ENCODE measurements around the gene AKNA. TPM values are rescaled to one million over a fixed set of nuclear protein-coding genes. Genes with fewer than 3 reads are reported as not detected.

The AKNA gene
- total RNA-seq, 1 experiment from 2014 or later: 3.9 TPM

GRCh38 chr9:114397219-114397847 lies 9.6 kb upstream of the AKNA start:
- TSS peak; percentile 37 for BruUV-seq (replicated peaks)
- peaks cover 7% of the 10 kb centered on the region for H3K4me1 Mint-ChIP-seq (ENCODE audit: low read depth, unreplicated experiment)
- H3K9me3 Mint-ChIP-seq (ENCODE audit: low read depth, unreplicated experiment): no peaks in the 10 kb centered on the region
- H3K4me3 Mint-ChIP-seq (ENCODE audit: low read depth, unreplicated experiment): peak overlapping the region; percentile 70
- CTCF ChIA-PET: no interaction called here
- intact Hi-C loops (cut with micrococcal nuclease; ENCODE audit: unreplicated experiment): no loop called here
- H3K36me3 Mint-ChIP-seq (ENCODE audit: insufficient read depth, unreplicated experiment): peaks cover 19% of the 10 kb centered on the region
- peak; percentile 6 for DNase-seq
- H3K27me3 Mint-ChIP-seq (ENCODE audit: unreplicated experiment): no peaks in the 10 kb centered on the region
- H3K27ac Mint-ChIP-seq (ENCODE audit: unreplicated experiment): peak overlapping the region; percentile 60
- TF ChIP-seq CTCF (IDR thresholded peaks at IDR 0.05; ENCODE audit: unreplicated experiment): no peak

- Mint-ChIP-seq H3K36me3 (ENCODE audit: insufficient read depth, unreplicated experiment) (peaks cover 19% of the 10 kb centered on the region), H3K27ac (ENCODE audit: unreplicated experiment) (peak overlapping the region; percentile 60), H3K4me3 (ENCODE audit: low read depth, unreplicated experiment) (peak overlapping the region; percentile 70), H3K4me1 (ENCODE audit: low read depth, unreplicated experiment) (peaks cover 7% of the 10 kb centered on the region), H3K9me3 (ENCODE audit: low read depth, unreplicated experiment) (no peaks in the 10 kb centered on the region), H3K27me3 (ENCODE audit: unreplicated experiment) (no peaks in the 10 kb centered on the region)
- intact Hi-C loops (cut with micrococcal nuclease; ENCODE audit: unreplicated experiment): no loop called here
- no TSS peak for BruUV-seq (replicated peaks)
- CTCF ChIA-PET: no interaction called here
- DNase-seq: no peak
- TF ChIP-seq CTCF (IDR thresholded peaks at IDR 0.05; ENCODE audit: unreplicated experiment): no peak
These were observed 8.9 kb upstream of the AKNA start for GRCh38 chr9:114396558-114397218.

GRCh38 chr9:114395768-114396167 lies 8.0 kb upstream of the AKNA start:
- no peak for DNase-seq
- H3K36me3 Mint-ChIP-seq (ENCODE audit: insufficient read depth, unreplicated experiment): peaks cover 19% of the 10 kb centered on the region
- H3K4me1 Mint-ChIP-seq (ENCODE audit: low read depth, unreplicated experiment): peaks cover 7% of the 10 kb centered on the region
- no peak overlapping the region for H3K27ac Mint-ChIP-seq (ENCODE audit: unreplicated experiment)
- CTCF ChIA-PET: no interaction called here
- no peak overlapping the region for H3K4me3 Mint-ChIP-seq (ENCODE audit: low read depth, unreplicated experiment)
- no peaks in the 10 kb centered on the region for H3K9me3 Mint-ChIP-seq (ENCODE audit: low read depth, unreplicated experiment)
- intact Hi-C loops (cut with micrococcal nuclease; ENCODE audit: unreplicated experiment): no loop called here
- TF ChIP-seq CTCF (IDR thresholded peaks at IDR 0.05; ENCODE audit: unreplicated experiment): no peak
- no TSS peak for BruUV-seq (replicated peaks)
- H3K27me3 Mint-ChIP-seq (ENCODE audit: unreplicated experiment): no peaks in the 10 kb centered on the region

- no peak overlapping the region for H3K27ac Mint-ChIP-seq (ENCODE audit: unreplicated experiment)
- no TSS peak for BruUV-seq (replicated peaks)
These were observed 7.5 kb upstream of the AKNA start for GRCh38 chr9:114395334-114395617.

More at GRCh38 chr9:114395334-114395617, 7.5 kb upstream of the AKNA start:
- Mint-ChIP-seq H3K4me3 (ENCODE audit: low read depth, unreplicated experiment) (no peak overlapping the region), H3K4me1 (ENCODE audit: low read depth, unreplicated experiment) (peaks cover 7% of the 10 kb centered on the region), H3K9me3 (ENCODE audit: low read depth, unreplicated experiment) (no peaks in the 10 kb centered on the region), H3K36me3 (ENCODE audit: insufficient read depth, unreplicated experiment) (peaks cover 19% of the 10 kb centered on the region), H3K27me3 (ENCODE audit: unreplicated experiment) (no peaks in the 10 kb centered on the region)
- intact Hi-C loops (cut with micrococcal nuclease; ENCODE audit: unreplicated experiment): no loop called here
- no peak for TF ChIP-seq CTCF (IDR thresholded peaks at IDR 0.05; ENCODE audit: unreplicated experiment)
- DNase-seq: no peak
- CTCF ChIA-PET: no interaction called here

Data from Calu3 (cell line).